ENCODE data around the gene SPTB. TPM values are rescaled to one million over a fixed set of nuclear protein-coding genes. Genes with fewer than 3 reads are reported as not detected.
A peak's percentile ranks its signal among the peaks of the same experiment; 100 is the strongest.

Gene SPTB
- total and polyA plus RNA-seq, 2 experiments from 2014 or later = 1.1 to 1.7 TPM

DNA sequence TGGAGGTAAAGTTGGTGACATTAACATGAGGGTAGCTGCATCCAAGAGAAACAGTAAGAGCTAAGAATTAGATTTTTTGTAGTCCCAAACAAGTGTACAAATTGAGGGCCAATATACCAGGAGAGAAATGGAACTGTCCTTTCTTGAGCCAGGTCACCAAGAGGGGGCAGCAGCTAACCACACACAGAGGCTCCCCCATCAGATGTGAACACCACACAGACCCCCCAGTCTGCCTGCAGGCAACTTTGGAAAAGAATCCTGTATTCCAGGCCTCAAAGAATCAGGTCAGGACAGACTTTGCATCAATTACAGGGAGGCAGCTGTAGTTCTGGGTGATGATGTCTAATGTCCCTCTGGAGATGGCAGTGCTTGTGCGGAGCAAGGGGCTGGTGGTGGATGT is 77.9 kb downstream of the SPTB start:
- no peak for DNase-seq (ENCODE audit: low spot score)
- no peaks in the 10 kb centered on the region for H3K36me3 ChIP-seq (replicated peaks; ENCODE audit: insufficient read depth, low read depth)
- H2AFZ ChIP-seq = no peak overlapping the region
- H3K9me3 ChIP-seq (ENCODE audit: low read depth) = no peaks in the 10 kb centered on the region
- WGBS (ENCODE audit: low lambda C conversion rate, missing lambda C conversion rate) = 75% methylated on average over 1 of the region's 1 CpG
- no peak overlapping the region for H3K4me2 ChIP-seq
- no peaks in the 10 kb centered on the region for H3K79me2 ChIP-seq
- H3K9me2 ChIP-seq (replicated peaks; ENCODE audit: insufficient read depth) = no peaks in the 10 kb centered on the region
- TF ChIP-seq, protein P1, sequence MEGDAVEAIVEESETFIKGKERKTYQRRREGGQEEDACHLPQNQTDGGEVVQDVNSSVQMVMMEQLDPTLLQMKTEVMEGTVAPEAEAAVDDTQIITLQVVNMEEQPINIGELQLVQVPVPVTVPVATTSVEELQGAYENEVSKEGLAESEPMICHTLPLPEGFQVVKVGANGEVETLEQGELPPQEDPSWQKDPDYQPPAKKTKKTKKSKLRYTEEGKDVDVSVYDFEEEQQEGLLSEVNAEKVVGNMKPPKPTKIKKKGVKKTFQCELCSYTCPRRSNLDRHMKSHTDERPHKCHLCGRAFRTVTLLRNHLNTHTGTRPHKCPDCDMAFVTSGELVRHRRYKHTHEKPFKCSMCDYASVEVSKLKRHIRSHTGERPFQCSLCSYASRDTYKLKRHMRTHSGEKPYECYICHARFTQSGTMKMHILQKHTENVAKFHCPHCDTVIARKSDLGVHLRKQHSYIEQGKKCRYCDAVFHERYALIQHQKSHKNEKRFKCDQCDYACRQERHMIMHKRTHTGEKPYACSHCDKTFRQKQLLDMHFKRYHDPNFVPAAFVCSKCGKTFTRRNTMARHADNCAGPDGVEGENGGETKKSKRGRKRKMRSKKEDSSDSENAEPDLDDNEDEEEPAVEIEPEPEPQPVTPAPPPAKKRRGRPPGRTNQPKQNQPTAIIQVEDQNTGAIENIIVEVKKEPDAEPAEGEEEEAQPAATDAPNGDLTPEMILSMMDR (IDR thresholded peaks at IDR 0.05; ENCODE audit: poor library complexity) = peak; percentile 27
- TF ChIP-seq EZH2phosphoT487 (IDR thresholded peaks at IDR 0.05; ENCODE audit: low read depth, severe bottlenecking, unreplicated experiment) (no peak), EZH2 (IDR thresholded peaks at IDR 0.05; ENCODE audit: borderline replicate concordance) (no peak)
- H3K27ac ChIP-seq = no peak overlapping the region
- H3K4me3 ChIP-seq = no peak overlapping the region
- no peaks in the 10 kb centered on the region for H3K27me3 ChIP-seq
- H4K20me1 ChIP-seq (ENCODE audit: insufficient read depth, poor library complexity, severe bottlenecking) = no peaks in the 10 kb centered on the region
- H3K4me1 ChIP-seq (ENCODE audit: insufficient read depth) = peaks cover 6% of the 10 kb centered on the region

DNA sequence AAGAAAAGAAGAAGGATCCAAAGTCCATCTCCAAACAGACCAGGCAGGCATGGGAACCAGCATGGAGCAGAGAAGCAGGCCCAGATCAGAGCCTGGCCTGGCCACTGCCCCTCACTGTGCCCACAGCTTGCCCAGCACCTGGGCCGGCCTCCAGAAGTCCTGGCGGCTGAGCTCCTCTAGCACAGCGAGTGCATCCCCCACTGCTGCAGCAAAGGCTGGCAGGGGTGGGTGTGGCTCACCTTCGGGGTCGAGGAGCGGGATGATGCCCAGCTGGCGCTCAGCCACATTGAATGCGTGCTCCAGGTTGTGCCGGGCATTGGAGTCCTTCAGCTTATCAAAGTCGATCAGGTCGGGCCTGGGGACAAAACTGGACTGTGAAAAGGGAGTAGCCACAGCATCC is 78.7 kb downstream of the SPTB start:
- no peak overlapping the region for H3K4me3 ChIP-seq
- no peaks in the 10 kb centered on the region for H3K9me3 ChIP-seq (ENCODE audit: low read depth)
- no peaks in the 10 kb centered on the region for H3K36me3 ChIP-seq (replicated peaks; ENCODE audit: insufficient read depth, low read depth)
- no peaks in the 10 kb centered on the region for H3K27me3 ChIP-seq
- no peak for DNase-seq (ENCODE audit: low spot score)
- TF ChIP-seq EZH2 (IDR thresholded peaks at IDR 0.05; ENCODE audit: borderline replicate concordance) (no peak), EZH2phosphoT487 (IDR thresholded peaks at IDR 0.05; ENCODE audit: low read depth, severe bottlenecking, unreplicated experiment) (no peak)
- TF ChIP-seq, protein P1 (IDR thresholded peaks at IDR 0.05; ENCODE audit: poor library complexity) = no peak
- no peak overlapping the region for H3K4me2 ChIP-seq
- H3K27ac ChIP-seq = no peak overlapping the region
- no peak overlapping the region for H2AFZ ChIP-seq
- no peaks in the 10 kb centered on the region for H3K79me2 ChIP-seq
- WGBS (ENCODE audit: low lambda C conversion rate, missing lambda C conversion rate) = 94% methylated on average over 11 of the region's 11 CpGs
- no peaks in the 10 kb centered on the region for H4K20me1 ChIP-seq (ENCODE audit: insufficient read depth, poor library complexity, severe bottlenecking)
- H3K4me1 ChIP-seq (ENCODE audit: insufficient read depth) = peaks cover under 1% of the 10 kb centered on the region
- no peaks in the 10 kb centered on the region for H3K9me2 ChIP-seq (replicated peaks; ENCODE audit: insufficient read depth)

DNA sequence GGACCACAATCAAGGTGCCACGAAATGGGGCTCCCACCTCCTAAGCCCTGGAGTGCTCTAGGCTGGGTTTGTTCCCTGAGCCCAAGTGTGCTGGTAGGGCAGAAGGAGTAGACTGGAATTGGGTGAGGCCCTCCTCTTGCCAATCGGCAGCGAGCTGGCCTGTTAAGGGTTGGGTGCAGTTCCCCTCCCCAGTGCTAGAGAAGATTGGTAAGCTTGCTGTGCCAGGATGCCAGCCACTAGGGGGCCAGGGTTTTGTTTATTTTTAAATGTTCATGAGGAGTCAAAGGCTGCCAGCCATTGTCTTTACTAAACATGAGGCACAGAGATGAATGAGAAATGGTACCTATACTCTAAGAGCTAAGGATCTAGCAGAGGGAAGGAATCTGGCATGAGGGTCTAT is 79.7 kb downstream of the SPTB start:
- H2AFZ ChIP-seq = no peak overlapping the region
- H3K4me3 ChIP-seq = no peak overlapping the region
- TF ChIP-seq EZH2phosphoT487 (IDR thresholded peaks at IDR 0.05; ENCODE audit: low read depth, severe bottlenecking, unreplicated experiment) = no peak
- TF ChIP-seq, protein P1 (IDR thresholded peaks at IDR 0.05; ENCODE audit: poor library complexity) = peak; percentile 38
- no peak for TF ChIP-seq EZH2 (IDR thresholded peaks at IDR 0.05; ENCODE audit: borderline replicate concordance)
- H3K36me3 ChIP-seq (replicated peaks; ENCODE audit: insufficient read depth, low read depth) = no peaks in the 10 kb centered on the region
- peak; percentile 23 for DNase-seq (ENCODE audit: low spot score)
- no peak overlapping the region for H3K27ac ChIP-seq
- no peaks in the 10 kb centered on the region for H3K27me3 ChIP-seq
- WGBS (ENCODE audit: low lambda C conversion rate, missing lambda C conversion rate) = 77% methylated on average over 3 of the region's 3 CpGs
- H4K20me1 ChIP-seq (ENCODE audit: insufficient read depth, poor library complexity, severe bottlenecking) = no peaks in the 10 kb centered on the region
- H3K79me2 ChIP-seq = no peaks in the 10 kb centered on the region
- no peak overlapping the region for H3K4me2 ChIP-seq
- H3K9me2 ChIP-seq (replicated peaks; ENCODE audit: insufficient read depth) = no peaks in the 10 kb centered on the region
- H3K9me3 ChIP-seq (ENCODE audit: low read depth) = no peaks in the 10 kb centered on the region
- no peaks in the 10 kb centered on the region for H3K4me1 ChIP-seq (ENCODE audit: insufficient read depth)

DNA sequence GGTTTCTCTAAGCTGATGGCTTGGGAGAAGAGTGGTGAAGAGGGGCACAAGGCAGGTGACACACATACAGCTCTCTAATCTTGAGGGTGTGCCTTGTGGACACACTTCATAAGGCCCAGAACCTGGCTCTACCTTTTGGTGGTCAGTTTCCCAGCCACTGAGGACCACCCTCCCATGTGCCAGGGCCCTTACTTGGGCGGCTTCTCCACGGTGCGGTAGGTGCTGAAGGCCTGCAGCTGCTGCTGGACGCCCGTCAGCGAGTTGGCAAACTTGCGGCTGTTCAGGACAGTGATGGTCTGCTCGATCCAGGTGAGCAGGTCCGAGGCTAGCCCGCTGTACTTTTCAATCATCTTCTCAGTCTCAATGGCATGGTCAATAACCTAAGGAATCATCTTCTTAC is 80.2 kb downstream of the SPTB start:
- no peak for DNase-seq (ENCODE audit: low spot score)
- H2AFZ ChIP-seq = no peak overlapping the region
- H4K20me1 ChIP-seq (ENCODE audit: insufficient read depth, poor library complexity, severe bottlenecking) = no peaks in the 10 kb centered on the region
- no peaks in the 10 kb centered on the region for H3K4me1 ChIP-seq (ENCODE audit: insufficient read depth)
- H3K27me3 ChIP-seq = no peaks in the 10 kb centered on the region
- no peak overlapping the region for H3K4me2 ChIP-seq
- no peaks in the 10 kb centered on the region for H3K9me3 ChIP-seq (ENCODE audit: low read depth)
- no peaks in the 10 kb centered on the region for H3K9me2 ChIP-seq (replicated peaks; ENCODE audit: insufficient read depth)
- no peaks in the 10 kb centered on the region for H3K79me2 ChIP-seq
- TF ChIP-seq EZH2 (IDR thresholded peaks at IDR 0.05; ENCODE audit: borderline replicate concordance) (no peak), EZH2phosphoT487 (IDR thresholded peaks at IDR 0.05; ENCODE audit: low read depth, severe bottlenecking, unreplicated experiment) (no peak)
- TF ChIP-seq, protein P1 (IDR thresholded peaks at IDR 0.05; ENCODE audit: poor library complexity) = no peak
- H3K27ac ChIP-seq = no peak overlapping the region
- no peaks in the 10 kb centered on the region for H3K36me3 ChIP-seq (replicated peaks; ENCODE audit: insufficient read depth, low read depth)
- WGBS (ENCODE audit: low lambda C conversion rate, missing lambda C conversion rate) = 95% methylated on average over 10 of the region's 10 CpGs
- no peak overlapping the region for H3K4me3 ChIP-seq

Data from hepatocyte (in vitro differentiated cells).